Fibroblast of skin of right biceps (primary cell): ENCODE results near the gene C5orf52.
"Not testable (repeated sequence)": the region's sequence is repeated elsewhere in the genome, so short reads cannot be mapped to it uniquely, and the experiment has no call there.

Source experiments
- DNase-seq: peaks from one replicate; pipeline ENCODE4 v3.0.0-alpha.2; 2013

C5orf52 gene

GRCh38 chr5:157727858-157728257 is 56.5 kb downstream of the C5orf52 start:
- DNase-seq, result not testable (repeated sequence)
